Activated T-helper 17 cell treated with anti-CD3 and anti-CD28 coated beads, Interleukin-2, amount 50 U/mL, for 72 hours (primary cell): ENCODE data around the gene TPGS2. TPM values are rescaled to one million over a fixed set of nuclear protein-coding genes. Genes with fewer than 3 reads are reported as not detected.

ENCODE experiments used
- ATAC-seq: fragments of 150-1000 bp; cut with Tn5 transposase; replicated peaks from 2 replicates; pipeline ENCODE4 v1.10.0; 2021; ENCODE audit warnings: mild to moderate bottlenecking, moderate library complexity
- H3K27ac Mint-ChIP-seq: one replicate; pipeline ENCODE4 v1.8.0; 2022; ENCODE audit warnings: mixed read lengths
- H3K27me3 Mint-ChIP-seq: one replicate; pipeline ENCODE4 v1.8.0; 2022; ENCODE audit warnings: mixed read lengths
- H3K36me3 Mint-ChIP-seq: one replicate; pipeline ENCODE4 v1.8.0; 2022; ENCODE audit warnings: low read depth, mild to moderate bottlenecking, mixed read lengths
- H3K4me1 Mint-ChIP-seq: one replicate; pipeline ENCODE4 v1.8.0; 2022; ENCODE audit warnings: mixed read lengths
- H3K4me3 Mint-ChIP-seq: one replicate; pipeline ENCODE4 v1.8.0; 2022; ENCODE audit warnings: mild to moderate bottlenecking, mixed read lengths
- H3K9me3 Mint-ChIP-seq: one replicate; pipeline ENCODE4 v1.8.0; 2022; ENCODE audit warnings: mixed read lengths
- total RNA-seq, 2 donors: library from RNA; stranded (reverse); gene quantifications; one replicate each; pipeline ENCODE4 v1.2.3, GENCODE V29; 2022

Gene TPGS2
- total RNA-seq, 2 donors from 2014 or later = 53.9 to 100 TPM

- H3K4me1 Mint-ChIP-seq = no peaks in the 10 kb centered on the region
- H3K4me3 Mint-ChIP-seq = no peak overlapping the region
- no peaks in the 10 kb centered on the region for H3K36me3 Mint-ChIP-seq
- peaks cover 15% of the 10 kb centered on the region for H3K27me3 Mint-ChIP-seq
- no peak overlapping the region for H3K27ac Mint-ChIP-seq
- H3K9me3 Mint-ChIP-seq = no peaks in the 10 kb centered on the region
- ATAC-seq = no peak
Measured at GRCh38 chr18:36757081-36757480, 71.7 kb downstream of the TPGS2 start.

- peaks cover 21% of the 10 kb centered on the region for H3K27me3 Mint-ChIP-seq
- H3K4me3 Mint-ChIP-seq = no peak overlapping the region
- no peaks in the 10 kb centered on the region for H3K9me3 Mint-ChIP-seq
- H3K27ac Mint-ChIP-seq = no peak overlapping the region
- H3K36me3 Mint-ChIP-seq = no peaks in the 10 kb centered on the region
- ATAC-seq = no peak
- H3K4me1 Mint-ChIP-seq = no peaks in the 10 kb centered on the region
Measured at GRCh38 chr18:36756242-36756641, 72.6 kb downstream of the TPGS2 start.

GRCh38 chr18:36752929-36753865 lies 75.6 kb downstream of the TPGS2 start:
- H3K4me3 Mint-ChIP-seq = no peak overlapping the region
- H3K36me3 Mint-ChIP-seq = no peaks in the 10 kb centered on the region
- no peaks in the 10 kb centered on the region for H3K9me3 Mint-ChIP-seq
- H3K4me1 Mint-ChIP-seq = no peaks in the 10 kb centered on the region
- H3K27ac Mint-ChIP-seq = no peak overlapping the region
- no peak for ATAC-seq
- peaks cover 20% of the 10 kb centered on the region for H3K27me3 Mint-ChIP-seq

- no peak for ATAC-seq
- H3K27ac Mint-ChIP-seq = no peak overlapping the region
- no peak overlapping the region for H3K4me3 Mint-ChIP-seq
- H3K36me3 Mint-ChIP-seq = no peaks in the 10 kb centered on the region
- H3K27me3 Mint-ChIP-seq = peaks cover 18% of the 10 kb centered on the region
- H3K9me3 Mint-ChIP-seq = no peaks in the 10 kb centered on the region
- no peaks in the 10 kb centered on the region for H3K4me1 Mint-ChIP-seq
Measured at GRCh38 chr18:36745219-36745975, 83.4 kb downstream of the TPGS2 start.

GRCh38 chr18:36744261-36744876 lies 84.4 kb downstream of the TPGS2 start:
- Mint-ChIP-seq H3K27ac (no peak overlapping the region), H3K4me1 (no peaks in the 10 kb centered on the region), H3K4me3 (no peak overlapping the region), H3K9me3 (no peaks in the 10 kb centered on the region), H3K36me3 (no peaks in the 10 kb centered on the region), H3K27me3 (peaks cover 24% of the 10 kb centered on the region)
- no peak for ATAC-seq

Other genes with a start within 250 kb of the TPGS2 start
- 10 to 100 TPM in 1 of 2 donors, 1 to 10 TPM in 1; 8.9 to 12.5 TPM for gene KIAA1328, start 125 bp upstream of the TPGS2 start, total RNA-seq